ENCODE measurements around the gene PTPRN2. TPM values are rescaled to one million over a fixed set of nuclear protein-coding genes. Genes with fewer than 3 reads are reported as not detected.

PTPRN2 gene
- total RNA-seq, 4 donors from 2014 or later: 2.0 to 9.5 (median 2.6) TPM

- TF ChIP-seq CTCF (IDR thresholded peaks at IDR 0.05): no peak
- ATAC-seq (ENCODE audit: low FRiP score) (no peak), DNase-seq (ENCODE audit: low spot score) (no peak)
Observed at GRCh38 chr7:158405324-158405723, 182.3 kb downstream of the PTPRN2 start.

GRCh38 chr7:158404031-158404761, 183.4 kb downstream of the PTPRN2 start:
- no peak for DNase-seq (ENCODE audit: low spot score)
- no peak for TF ChIP-seq CTCF (IDR thresholded peaks at IDR 0.05)
- no peak for ATAC-seq (ENCODE audit: low FRiP score)

- no peak for TF ChIP-seq CTCF (IDR thresholded peaks at IDR 0.05)
- no peak for DNase-seq (ENCODE audit: low spot score)
- no peak for ATAC-seq (ENCODE audit: low FRiP score)
Observed at GRCh38 chr7:158403013-158403821, 184.4 kb downstream of the PTPRN2 start.

GRCh38 chr7:158402471-158402870, 185.2 kb downstream of the PTPRN2 start:
- TF ChIP-seq CTCF (IDR thresholded peaks at IDR 0.05): no peak
- DNase-seq (ENCODE audit: low spot score): no peak
- ATAC-seq (ENCODE audit: low FRiP score): no peak

GRCh38 chr7:158401826-158402225, 185.8 kb downstream of the PTPRN2 start:
- no peak for TF ChIP-seq CTCF (IDR thresholded peaks at IDR 0.05)
- DNase-seq (ENCODE audit: low spot score): no peak
- ATAC-seq (ENCODE audit: low FRiP score): no peak

- DNase-seq (ENCODE audit: low spot score) (no peak), ATAC-seq (ENCODE audit: low FRiP score) (no peak)
- no peak for TF ChIP-seq CTCF (IDR thresholded peaks at IDR 0.05)
Observed at GRCh38 chr7:158401295-158401694, 186.3 kb downstream of the PTPRN2 start.

All from omental fat pad (tissue), 4 donors.